T-helper 2 cell treated with Interferon-gamma antibody and Interleukin-4, amounts not matched to agents 5 μg/mL and 100 μg/mL, for 36 hours (primary cell): ENCODE results near the gene UNC5C.
A peak's percentile ranks its signal among the peaks of the same experiment; 100 is the strongest.

Source experiments
- DNase-seq: peaks from one replicate; pipeline ENCODE4 v3.0.0; 2021; ENCODE audit warnings: low spot score
- H3K27ac Mint-ChIP-seq: one replicate; pipeline ENCODE4 v1.8.0; 2021; ENCODE audit warnings: mild to moderate bottlenecking, mixed read lengths
- H3K27me3 Mint-ChIP-seq: one replicate; pipeline ENCODE4 v1.8.0; 2021; ENCODE audit warnings: low read depth, mixed read lengths
- H3K36me3 Mint-ChIP-seq: one replicate; pipeline ENCODE4 v1.8.0; 2021; ENCODE audit warnings: low read depth, mixed read lengths
- H3K4me1 Mint-ChIP-seq: one replicate; pipeline ENCODE4 v1.8.0; 2021; ENCODE audit warnings: low read depth, mixed read lengths
- H3K4me3 Mint-ChIP-seq: one replicate; pipeline ENCODE4 v1.8.0; 2022; ENCODE audit warnings: mild to moderate bottlenecking, moderate library complexity, mixed read lengths
- H3K9me3 Mint-ChIP-seq: one replicate; pipeline ENCODE4 v1.8.0; 2021; ENCODE audit warnings: mixed read lengths

Gene UNC5C

DNA sequence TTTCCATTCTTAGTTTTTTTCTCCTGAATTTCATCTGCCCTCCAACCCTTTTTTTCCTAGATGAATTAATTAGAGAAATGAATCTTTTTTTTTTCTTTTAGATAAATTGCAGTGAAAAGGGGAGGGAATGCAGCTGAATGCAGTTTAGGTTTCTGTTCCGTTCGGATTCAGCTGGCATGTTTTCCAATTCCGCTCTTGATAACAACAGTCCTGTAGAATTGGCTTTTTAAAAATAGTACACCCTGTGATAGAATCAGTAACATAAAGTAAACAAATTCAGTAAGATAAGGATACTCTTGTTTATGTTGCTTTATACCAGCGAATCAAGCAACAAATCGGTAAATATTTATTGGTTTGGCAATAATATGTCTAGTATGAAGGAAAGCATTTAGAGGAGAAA lies 103.5 kb downstream of the UNC5C start:
- Mint-ChIP-seq H3K4me3 (no peak overlapping the region), H3K36me3 (no peaks in the 10 kb centered on the region), H3K4me1 (no peaks in the 10 kb centered on the region), H3K9me3 (no peaks in the 10 kb centered on the region), H3K27ac (no peak overlapping the region), H3K27me3 (peaks cover 2% of the 10 kb centered on the region)
- DNase-seq: no peak

DNA sequence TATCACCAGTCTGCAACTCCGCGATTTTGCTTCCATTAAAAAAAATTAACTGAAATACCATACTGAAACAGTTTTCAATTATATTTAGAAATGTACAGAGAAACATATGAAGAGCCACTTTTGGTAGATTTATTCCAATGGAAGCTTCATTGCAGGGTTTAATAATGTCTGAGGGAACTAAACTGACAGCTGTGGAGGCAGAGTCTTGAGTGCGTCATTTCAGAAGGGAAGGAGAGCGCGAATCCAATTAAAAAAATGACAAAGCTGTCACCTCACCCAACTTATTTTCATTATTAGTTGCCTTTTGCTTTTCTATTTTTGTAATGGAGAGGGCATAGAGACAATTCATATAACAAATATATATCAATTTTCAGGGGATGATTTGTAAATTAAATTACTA lies 104.0 kb downstream of the UNC5C start:
- Mint-ChIP-seq H3K27ac (no peak overlapping the region), H3K36me3 (no peaks in the 10 kb centered on the region), H3K4me1 (no peaks in the 10 kb centered on the region), H3K27me3 (peaks cover 5% of the 10 kb centered on the region), H3K4me3 (no peak overlapping the region), H3K9me3 (no peaks in the 10 kb centered on the region)
- DNase-seq: no peak

DNA sequence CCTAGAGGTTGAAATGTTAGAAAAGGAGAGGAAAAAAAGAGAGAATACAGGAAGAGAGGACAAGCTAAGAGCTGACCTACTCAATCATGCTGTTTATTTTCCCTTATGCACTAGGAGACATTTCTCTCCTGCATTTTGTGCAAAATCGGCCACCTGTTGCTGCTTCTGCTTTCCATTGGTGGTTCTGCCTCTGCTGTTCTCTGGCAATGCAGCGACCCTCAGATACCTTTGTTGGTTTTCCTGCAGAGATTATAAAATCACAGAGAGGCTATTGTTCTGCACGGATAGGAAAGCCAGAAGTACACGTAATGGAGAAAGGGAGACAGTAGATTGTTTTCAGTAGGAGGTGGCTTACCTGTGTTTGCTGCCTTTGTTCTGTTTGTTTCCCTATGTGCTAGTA lies 108.9 kb downstream of the UNC5C start:
- no peaks in the 10 kb centered on the region for H3K4me1 Mint-ChIP-seq
- no peak overlapping the region for H3K27ac Mint-ChIP-seq
- H3K4me3 Mint-ChIP-seq: no peak overlapping the region
- H3K27me3 Mint-ChIP-seq: peaks cover 10% of the 10 kb centered on the region
- H3K9me3 Mint-ChIP-seq: no peaks in the 10 kb centered on the region
- H3K36me3 Mint-ChIP-seq: no peaks in the 10 kb centered on the region
- no peak for DNase-seq

DNA sequence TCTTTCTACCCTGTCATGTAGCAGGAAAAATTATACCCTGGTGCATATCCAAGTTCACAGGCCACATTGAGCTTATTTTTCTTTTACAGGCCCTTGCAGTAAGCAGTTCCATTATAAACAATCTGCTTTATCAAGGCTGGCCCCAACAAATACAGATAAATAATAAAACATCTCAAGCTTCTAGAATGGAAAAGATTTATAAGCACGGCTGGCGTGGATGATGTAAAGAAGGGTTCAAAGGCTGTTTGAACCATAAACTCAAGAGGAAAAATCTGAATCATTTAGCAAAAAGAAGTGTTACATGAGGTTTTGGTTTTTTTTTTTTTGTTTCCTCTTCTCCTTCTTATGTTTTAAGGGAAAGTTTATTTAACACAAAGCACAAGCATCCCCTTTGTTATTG lies 109.7 kb downstream of the UNC5C start:
- peaks cover 10% of the 10 kb centered on the region for H3K27me3 Mint-ChIP-seq
- H3K27ac Mint-ChIP-seq: no peak overlapping the region
- H3K36me3 Mint-ChIP-seq: no peaks in the 10 kb centered on the region
- no peak for DNase-seq
- H3K9me3 Mint-ChIP-seq: no peaks in the 10 kb centered on the region
- no peak overlapping the region for H3K4me3 Mint-ChIP-seq
- no peaks in the 10 kb centered on the region for H3K4me1 Mint-ChIP-seq

DNA sequence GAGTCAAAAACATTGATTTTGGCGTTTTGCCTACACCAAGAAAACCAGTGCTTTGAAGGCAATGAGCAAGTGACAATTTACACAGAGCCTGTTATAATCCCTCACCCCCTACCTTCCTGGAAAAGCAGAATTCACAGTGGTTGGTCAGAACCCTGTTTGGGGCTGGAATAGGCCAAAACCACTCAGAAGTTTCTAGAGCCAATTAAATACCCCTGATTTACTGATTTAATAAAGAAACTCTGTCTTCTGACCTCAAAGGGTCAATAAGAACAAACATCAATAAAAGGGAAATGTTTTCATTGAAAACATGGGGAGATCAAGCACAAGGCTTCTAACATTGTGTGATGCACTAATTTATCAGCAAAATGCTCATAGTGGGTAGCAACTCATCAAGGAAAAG lies 116.3 kb downstream of the UNC5C start:
- H3K9me3 Mint-ChIP-seq: no peaks in the 10 kb centered on the region
- no peaks in the 10 kb centered on the region for H3K36me3 Mint-ChIP-seq
- peaks cover 6% of the 10 kb centered on the region for H3K27me3 Mint-ChIP-seq
- H3K27ac Mint-ChIP-seq: no peak overlapping the region
- H3K4me1 Mint-ChIP-seq: no peaks in the 10 kb centered on the region
- no peak for DNase-seq
- H3K4me3 Mint-ChIP-seq: no peak overlapping the region

DNA sequence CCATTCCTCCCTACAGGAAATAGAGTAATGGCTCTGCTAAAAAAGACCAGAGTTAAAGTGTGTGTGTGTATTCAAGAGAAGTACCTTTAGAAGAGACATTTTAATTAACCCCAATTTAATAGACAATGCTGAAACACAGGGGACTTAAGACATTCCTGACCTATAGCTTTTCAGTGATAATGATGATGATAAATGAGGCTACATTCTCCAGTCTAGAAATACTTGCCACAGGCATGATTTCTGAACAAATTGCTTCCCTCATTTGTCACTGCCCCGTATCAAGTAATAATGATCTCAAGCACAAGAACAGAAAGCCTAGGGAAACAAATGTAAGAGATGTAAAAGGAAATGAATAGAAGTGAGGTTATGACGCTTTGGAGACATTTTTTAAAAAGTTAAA lies 117.1 kb downstream of the UNC5C start:
- Mint-ChIP-seq H3K27me3 (peaks cover 6% of the 10 kb centered on the region), H3K9me3 (no peaks in the 10 kb centered on the region), H3K4me1 (peaks cover 3% of the 10 kb centered on the region), H3K4me3 (no peak overlapping the region), H3K36me3 (no peaks in the 10 kb centered on the region), H3K27ac (no peak overlapping the region)
- no peak for DNase-seq

DNA sequence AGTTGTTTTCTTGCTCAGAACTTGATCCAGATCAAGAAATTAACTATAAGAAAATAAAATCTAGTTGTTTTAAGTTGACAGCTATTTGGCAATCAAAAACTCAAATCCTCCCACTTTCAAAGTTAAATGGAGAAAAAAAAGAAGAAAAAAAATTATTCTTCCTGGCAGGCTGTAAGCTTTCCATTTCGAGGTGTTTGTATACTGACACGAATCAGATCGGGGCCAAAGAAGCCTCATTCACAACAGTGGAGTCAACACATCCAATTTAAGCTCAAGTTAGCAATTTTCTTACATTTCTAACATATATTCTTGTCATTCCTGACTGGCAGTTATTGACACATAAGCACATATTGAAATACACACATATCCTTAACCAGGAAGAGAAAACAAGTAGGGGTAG lies 119.4 kb downstream of the UNC5C start:
- H3K27ac Mint-ChIP-seq: no peak overlapping the region
- H3K27me3 Mint-ChIP-seq: peaks cover 6% of the 10 kb centered on the region
- H3K4me3 Mint-ChIP-seq: no peak overlapping the region
- H3K36me3 Mint-ChIP-seq: no peaks in the 10 kb centered on the region
- H3K9me3 Mint-ChIP-seq: no peaks in the 10 kb centered on the region
- H3K4me1 Mint-ChIP-seq: peaks cover 8% of the 10 kb centered on the region
- no peak for DNase-seq

DNA sequence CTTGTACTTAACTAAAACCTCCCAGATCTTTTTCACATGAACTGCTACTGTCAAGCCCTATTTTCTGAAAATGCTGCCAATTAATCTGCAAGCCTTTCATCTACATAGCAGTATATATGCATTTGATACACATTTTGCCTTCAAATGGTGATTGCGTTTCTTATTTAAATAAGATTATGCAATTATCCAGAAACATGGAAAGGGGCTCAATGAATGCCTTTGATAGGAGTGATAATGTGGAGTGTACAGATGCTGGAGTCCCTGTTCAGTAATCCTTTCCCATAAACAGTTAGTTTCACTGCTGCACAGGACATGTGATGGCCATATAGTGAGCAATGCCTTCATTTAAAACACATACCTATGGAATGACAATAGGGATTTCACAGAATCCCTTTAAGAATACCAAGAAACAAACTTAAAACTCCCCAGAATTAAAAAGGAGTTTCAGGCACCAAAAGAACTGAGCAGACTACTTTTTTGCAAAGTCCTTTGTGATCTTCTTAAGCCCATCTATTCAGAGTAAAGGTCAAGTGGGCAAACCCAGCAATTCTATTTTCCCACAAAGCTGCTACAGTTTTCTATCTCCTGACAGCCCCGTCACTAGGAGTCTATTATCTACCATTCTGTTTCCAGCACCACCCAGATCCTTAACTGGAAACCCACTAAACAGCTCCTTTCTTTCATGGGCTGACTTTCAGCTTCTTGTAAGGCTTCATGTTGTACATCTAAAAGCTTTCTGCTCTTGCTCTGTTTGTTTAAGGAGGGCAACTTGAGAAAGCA lies 120.3 kb downstream of the UNC5C start:
- no peak overlapping the region for H3K4me3 Mint-ChIP-seq
- peaks cover 8% of the 10 kb centered on the region for H3K4me1 Mint-ChIP-seq
- H3K36me3 Mint-ChIP-seq: no peaks in the 10 kb centered on the region
- H3K27me3 Mint-ChIP-seq: peaks cover 3% of the 10 kb centered on the region
- no peak for DNase-seq
- no peak overlapping the region for H3K27ac Mint-ChIP-seq
- H3K9me3 Mint-ChIP-seq: no peaks in the 10 kb centered on the region

DNA sequence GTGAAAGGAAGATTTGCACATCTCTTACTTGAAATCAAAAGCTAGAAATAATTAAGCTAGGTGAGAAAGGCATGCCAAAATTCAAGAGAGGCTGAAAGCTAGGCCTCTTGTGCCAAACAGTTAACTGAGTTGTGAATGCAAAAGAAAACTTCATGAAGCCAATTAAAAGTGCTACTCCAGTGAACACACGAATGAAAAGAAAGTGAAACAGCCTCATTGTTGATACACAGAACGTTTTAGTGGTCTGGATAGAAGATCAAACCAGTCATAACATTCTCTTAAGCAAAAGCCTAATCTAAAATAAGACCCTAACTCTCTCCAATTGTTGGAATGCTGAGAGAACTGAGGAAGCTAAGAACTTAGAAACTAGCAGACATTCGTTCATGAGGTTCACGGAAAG lies 122.3 kb downstream of the UNC5C start:
- no peaks in the 10 kb centered on the region for H3K9me3 Mint-ChIP-seq
- H3K4me1 Mint-ChIP-seq: peaks cover 8% of the 10 kb centered on the region
- DNase-seq: no peak
- H3K36me3 Mint-ChIP-seq: no peaks in the 10 kb centered on the region
- H3K27ac Mint-ChIP-seq: no peak overlapping the region
- H3K27me3 Mint-ChIP-seq: peaks cover 3% of the 10 kb centered on the region
- H3K4me3 Mint-ChIP-seq: peak overlapping the region; percentile 57

DNA sequence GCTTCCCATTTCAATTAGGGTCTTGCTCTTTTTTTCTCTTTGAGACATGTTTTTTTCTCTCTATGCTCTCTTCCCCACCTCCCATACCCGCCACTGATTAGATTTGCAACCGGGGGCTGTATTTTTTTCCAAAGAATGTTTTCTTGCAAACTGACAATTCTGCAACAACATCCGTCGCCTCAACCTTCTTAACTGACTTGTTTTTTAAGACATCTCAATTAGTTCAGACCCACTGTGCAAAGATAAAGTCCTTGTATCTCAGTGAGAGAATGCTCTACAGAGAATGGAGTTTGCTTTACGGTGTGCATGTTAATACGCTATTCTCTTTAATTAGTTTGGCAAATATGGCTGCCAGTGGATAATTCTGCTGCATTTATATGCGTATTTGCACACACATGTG lies 126.3 kb downstream of the UNC5C start:
- Mint-ChIP-seq H3K9me3 (no peaks in the 10 kb centered on the region), H3K4me3 (no peak overlapping the region), H3K36me3 (no peaks in the 10 kb centered on the region), H3K27ac (no peak overlapping the region), H3K4me1 (peaks cover 13% of the 10 kb centered on the region), H3K27me3 (no peaks in the 10 kb centered on the region)
- no peak for DNase-seq

DNA sequence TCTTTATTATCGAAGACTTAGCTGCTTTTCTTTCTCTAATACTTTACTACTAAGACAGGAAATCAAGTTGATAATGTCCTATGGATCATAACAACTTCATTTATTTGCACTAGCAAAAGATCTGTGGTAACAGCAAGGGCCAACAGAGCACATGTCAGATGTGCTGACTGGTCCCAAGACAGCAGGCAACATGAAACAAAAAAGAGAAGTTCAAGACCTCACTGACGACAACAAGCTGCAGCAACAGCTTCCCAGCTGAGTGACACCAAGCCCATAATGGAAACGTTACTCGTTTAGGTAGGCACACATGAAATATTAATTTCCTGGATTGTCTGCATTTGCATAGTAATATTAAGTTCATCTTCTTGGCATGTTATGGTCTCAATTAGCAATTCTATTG lies 126.9 kb downstream of the UNC5C start:
- Mint-ChIP-seq H3K27me3 (no peaks in the 10 kb centered on the region), H3K9me3 (no peaks in the 10 kb centered on the region), H3K36me3 (no peaks in the 10 kb centered on the region), H3K27ac (no peak overlapping the region), H3K4me3 (no peak overlapping the region), H3K4me1 (peaks cover 14% of the 10 kb centered on the region)
- no peak for DNase-seq

DNA sequence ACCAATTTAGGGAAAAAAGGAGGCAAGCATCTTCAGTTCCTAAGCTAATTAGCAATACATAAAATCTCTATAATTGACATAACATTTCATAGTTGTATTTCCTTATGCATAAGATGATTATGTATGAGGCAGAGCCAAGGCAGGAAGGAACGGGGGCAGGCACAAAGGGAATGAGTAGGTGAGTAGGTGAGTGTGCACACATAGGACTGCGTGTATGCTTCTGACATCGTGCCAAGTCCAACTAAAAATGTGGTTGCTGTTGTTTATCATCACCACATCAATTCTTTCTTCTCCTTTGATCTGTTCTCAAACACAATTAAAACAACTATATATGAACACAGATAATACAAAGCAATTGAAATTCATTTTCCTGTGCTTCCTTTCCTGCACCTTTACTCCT lies 131.2 kb downstream of the UNC5C start:
- Mint-ChIP-seq H3K36me3 (no peaks in the 10 kb centered on the region), H3K4me1 (peaks cover 9% of the 10 kb centered on the region), H3K9me3 (no peaks in the 10 kb centered on the region), H3K27me3 (peaks cover 5% of the 10 kb centered on the region), H3K27ac (no peak overlapping the region), H3K4me3 (no peak overlapping the region)
- no peak for DNase-seq

DNA sequence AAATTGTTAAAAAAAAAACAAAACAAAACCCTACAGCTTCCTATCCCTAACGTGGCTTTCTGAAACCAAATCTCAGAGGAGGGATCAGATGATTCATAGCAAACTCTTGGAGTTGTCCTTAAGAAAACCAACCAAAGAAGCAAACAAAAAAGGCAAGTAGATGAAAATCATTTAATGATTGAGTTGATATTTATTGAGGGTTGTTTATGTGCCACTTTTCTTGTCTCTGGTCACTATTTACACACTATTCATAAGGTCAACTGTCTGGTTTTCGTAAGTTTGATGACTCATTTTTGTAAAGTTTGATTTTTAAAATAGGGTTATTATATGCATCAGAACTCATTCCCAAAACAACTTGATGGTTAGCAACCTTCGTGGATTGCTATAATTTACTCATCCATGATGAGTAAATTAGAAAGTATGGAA lies 133.4 kb downstream of the UNC5C start:
- Mint-ChIP-seq H3K4me3 (no peak overlapping the region), H3K36me3 (no peaks in the 10 kb centered on the region), H3K9me3 (no peaks in the 10 kb centered on the region)

DNA sequence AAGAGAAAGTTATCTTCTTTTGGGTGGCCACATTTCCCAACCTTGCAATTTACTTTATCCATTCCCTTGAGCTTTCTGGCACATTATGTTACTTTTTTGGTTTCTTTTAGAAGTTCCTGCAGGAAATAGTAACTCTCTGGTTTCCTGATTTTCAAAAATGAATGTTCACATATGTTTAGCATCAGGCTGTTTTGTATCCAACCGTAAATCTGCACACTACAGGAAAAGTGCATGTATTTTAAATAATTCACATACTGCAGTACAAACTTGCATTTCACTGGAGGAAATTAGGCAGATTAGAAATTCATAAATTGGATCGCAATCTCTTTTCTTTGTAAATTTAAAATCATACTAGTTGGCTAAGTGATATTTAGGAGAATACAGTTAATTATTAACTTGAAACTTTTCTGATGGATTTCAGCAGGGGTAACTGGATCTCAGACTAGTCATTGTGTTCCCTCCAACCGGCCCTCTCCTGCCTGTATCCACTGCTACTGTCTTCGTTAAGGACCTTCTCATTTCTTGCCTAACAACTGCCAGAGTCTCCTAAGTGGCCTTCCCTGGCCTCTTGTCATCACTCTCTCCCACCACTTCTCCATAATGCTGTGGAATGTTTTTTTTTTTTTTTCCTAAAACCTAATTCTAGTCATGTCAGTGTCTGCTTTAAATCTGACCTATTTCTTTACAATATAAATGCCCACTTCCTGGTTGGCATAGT lies 137.2 kb downstream of the UNC5C start:
- H3K4me3 Mint-ChIP-seq: no peak overlapping the region
- no peaks in the 10 kb centered on the region for H3K9me3 Mint-ChIP-seq
- peaks cover 5% of the 10 kb centered on the region for H3K4me1 Mint-ChIP-seq
- H3K36me3 Mint-ChIP-seq: no peaks in the 10 kb centered on the region
- no peak for DNase-seq
- H3K27ac Mint-ChIP-seq: no peak overlapping the region
- H3K27me3 Mint-ChIP-seq: peaks cover 15% of the 10 kb centered on the region

More for the DNA sequence above, 133.4 kb downstream of the UNC5C start:
- no peak for DNase-seq
- Mint-ChIP-seq H3K27me3 (peaks cover 5% of the 10 kb centered on the region), H3K4me1 (peaks cover 12% of the 10 kb centered on the region), H3K27ac (no peak overlapping the region)
